Fibroblast of villous mesenchyme (primary cell): ENCODE data around the gene EFNA1. TPM values are rescaled to one million over a fixed set of nuclear protein-coding genes. Genes with fewer than 3 reads are reported as not detected.

ENCODE experiments used
- DNase-seq: peaks from one replicate; pipeline ENCODE4 v3.0.0-alpha.2; 2010; ENCODE audit warnings: low read depth
- H3K4me3 ChIP-seq: 2 replicates; pipeline ENCODE4 v1.5.1; 2011; ENCODE audit warnings: low read depth, mild to moderate bottlenecking, low read length
- CTCF ChIP-seq: IDR thresholded peaks from 2 replicates; pipeline ENCODE4 v1.5.1; 2012; ENCODE audit warnings: low read depth, mild to moderate bottlenecking, low read length; ENCODE audit not compliant: insufficient read depth
- total RNA-seq: library from RNA; depleted of rRNA; stranded (reverse); fragments of >200 nt; gene quantifications from 2 replicates; pipeline ENCODE4 v1.2.3, GENCODE V29; 2012

Gene EFNA1
- total RNA-seq, 1 donor = not detected

- DNase-seq = no peak
- TF ChIP-seq CTCF = no peak
- peak overlapping the region; percentile 88 for H3K4me3 ChIP-seq
Observed at GRCh38 chr1:155085504-155086127, 42.1 kb upstream of the EFNA1 start.

DNA sequence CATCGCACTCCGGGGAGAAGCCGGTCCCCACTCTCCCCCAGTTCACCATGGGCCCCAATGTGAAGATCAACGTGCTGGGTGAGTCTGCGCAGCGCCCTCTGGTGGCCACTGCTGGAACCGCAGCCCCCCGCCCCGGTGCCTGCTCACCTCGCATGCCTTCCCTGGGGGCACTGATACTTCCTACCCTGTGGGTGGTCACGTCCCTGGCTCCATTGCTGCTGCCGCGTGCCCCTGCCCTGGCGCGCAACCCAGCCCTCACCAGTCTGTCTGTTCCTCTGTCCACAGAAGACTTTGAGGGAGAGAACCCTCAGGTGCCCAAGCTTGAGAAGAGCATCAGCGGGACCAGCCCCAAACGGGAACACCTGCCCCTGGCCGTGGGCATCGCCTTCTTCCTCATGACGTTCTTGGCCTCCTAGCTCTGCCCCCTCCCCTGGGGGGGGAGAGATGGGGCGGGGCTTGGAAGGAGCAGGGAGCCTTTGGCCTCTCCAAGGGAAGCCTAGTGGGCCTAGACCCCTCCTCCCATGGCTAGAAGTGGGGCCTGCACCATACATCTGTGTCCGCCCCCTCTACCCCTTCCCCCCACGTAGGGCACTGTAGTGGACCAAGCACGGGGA lies 41.4 kb upstream of the EFNA1 start:
- TF ChIP-seq CTCF = peak; percentile 84
- peak overlapping the region; percentile 88 for H3K4me3 ChIP-seq
- peak; percentile 41 for DNase-seq

GRCh38 chr1:155086856-155087535 lies 40.7 kb upstream of the EFNA1 start:
- no peak for DNase-seq
- no peak overlapping the region for H3K4me3 ChIP-seq
- no peak for TF ChIP-seq CTCF

- peak; percentile 67 for DNase-seq
- TF ChIP-seq CTCF = peak; percentile 96
- no peak overlapping the region for H3K4me3 ChIP-seq
Observed at GRCh38 chr1:155091071-155092051, 36.3 kb upstream of the EFNA1 start.

GRCh38 chr1:155092131-155092530 lies 35.5 kb upstream of the EFNA1 start:
- no peak for DNase-seq
- H3K4me3 ChIP-seq = no peak overlapping the region
- no peak for TF ChIP-seq CTCF

DNA sequence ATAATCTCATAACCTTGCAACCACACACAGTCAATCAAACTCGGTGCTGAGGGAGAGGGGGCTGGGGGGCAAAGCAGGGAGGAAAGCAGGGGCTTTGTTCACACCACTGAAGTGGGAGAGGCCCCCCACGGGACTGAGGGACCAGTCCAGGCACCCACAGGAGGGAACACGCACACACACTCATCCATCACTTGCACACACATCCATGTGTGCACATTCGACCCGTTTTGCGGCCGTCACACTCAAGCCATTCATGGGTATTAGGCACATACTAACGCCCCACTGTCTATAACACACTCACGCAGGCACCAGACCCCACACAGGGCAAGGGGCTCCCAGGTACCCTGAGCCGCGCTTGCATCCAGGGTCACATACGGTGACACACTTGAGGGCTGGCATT lies 35.0 kb upstream of the EFNA1 start:
- H3K4me3 ChIP-seq = no peak overlapping the region
- no peak for DNase-seq
- no peak for TF ChIP-seq CTCF
